HepG2 (cell line): ENCODE measurements around the gene CAPN8. TPM values are rescaled to one million over a fixed set of nuclear protein-coding genes. Genes with fewer than 3 reads are reported as not detected.

Experiments used
- ATAC-seq: fragments of 200-7000 bp; cut with Tn5 transposase; 3 replicates; pipeline ENCODE4 v1.9.1; 2020; ENCODE audit warnings: mild to moderate bottlenecking, moderate library complexity
- BruUV-seq: library from RNA; stranded (reverse); fragments of 400-500 nt; replicated peaks from 2 replicates; lab custom pipeline; 2021; lab: Mats Ljungman, UMichigan
- CTCF ChIA-PET: fragments of 300-600 bp; formaldehyde crosslinking; extraction: SDS; loops from one replicate; lab custom pipeline; 2021; ENCODE audit warnings: low total read pairs, inconsistent platforms, low intra/inter-chr PET ratio; lab: Yijun Ruan, JAX
- POLR2A ChIA-PET: fragments of 350-600 bp; sonication (Branson Sonifier 250); formaldehyde crosslinking; loops from one replicate; lab custom pipeline; 2020; ENCODE audit warnings: antibody characterized with exemption, inconsistent platforms; lab: Yijun Ruan, JAX
- DNase-seq: peaks from one replicate; pipeline ENCODE4 v3.0.0-alpha.2; 2015; ENCODE audit warnings: low spot score
- FAIRE-seq: peaks from 3 replicates; lab custom pipeline; 2011; peaks lifted over from hg19 to GRCh38; lab: Jason Lieb, UNC
- H2AFZ ChIP-seq: one replicate; pipeline ENCODE4 v1.6.1; 2011; ENCODE audit warnings: low read length, inconsistent platforms
- H3K27ac ChIP-seq: fragments of 300-600 bp; 3 replicates; pipeline ENCODE4 v1.8.0; 2011; ENCODE audit warnings: mixed run types, mild to moderate bottlenecking, mixed read lengths, low read length, inconsistent platforms; ENCODE audit not compliant: insufficient read depth; ENCODE audit errors: extremely low read length
- H3K27me3 ChIP-seq, 2 experiments: fragments of 200-600 bp in 1 of 2; 2 replicates in 1 of 2; 3 replicates in 1 of 2; pipeline versions ENCODE4 v1.6.0 to v1.8.0; 2011; ENCODE audit warnings: low read length in 2 of 2, mild to moderate bottlenecking in 2 of 2, moderate library complexity in 2 of 2, inconsistent platforms in 1 of 2; ENCODE audit not compliant: insufficient read depth in 2 of 2, control insufficient read depth in 1 of 2
- H3K36me3 ChIP-seq, 2 experiments: fragments of 200-600 bp in 1 of 2; replicated peaks in 1 of 2; 2 replicates in 1 of 2; 3 replicates in 1 of 2; pipeline versions ENCODE4 v1.5.1 to v1.8.0; 2011; ENCODE audit warnings: low read length in 2 of 2, inconsistent platforms in 1 of 2; ENCODE audit not compliant: insufficient read depth in 2 of 2, control insufficient read depth in 1 of 2
- H3K4me1 ChIP-seq: 2 replicates; pipeline ENCODE4 v1.5.1; 2012; ENCODE audit warnings: low read length, inconsistent platforms; ENCODE audit not compliant: insufficient read depth
- H3K4me2 ChIP-seq: 2 replicates; pipeline ENCODE4 v1.6.0; 2011; ENCODE audit warnings: low read depth, low read length, inconsistent platforms
- H3K4me3 ChIP-seq, 3 experiments: fragments of 200-600 bp in 1 of 3; sonication (generic), shearing (Covaris generic) in 1 of 3; replicated peaks in 1 of 3; 2 replicates each; pipeline ENCODE4 v1.5.1; 2011 to 2016; ENCODE audit warnings: low read length in 3 of 3, inconsistent platforms in 2 of 3, low read depth in 2 of 3, mild to moderate bottlenecking in 2 of 3, control low read depth in 1 of 3, mixed read lengths in 1 of 3; ENCODE audit not compliant: insufficient read depth in 1 of 3
- H3K79me2 ChIP-seq: one replicate; pipeline ENCODE4 v1.6.1; 2011; ENCODE audit warnings: low read length, inconsistent platforms; ENCODE audit not compliant: insufficient read depth
- H3K9ac ChIP-seq: 2 replicates; pipeline ENCODE4 v1.6.0; 2011; ENCODE audit warnings: mild to moderate bottlenecking, low read depth, low read length, inconsistent platforms; ENCODE audit not compliant: insufficient read depth
- H3K9me3 ChIP-seq: 2 replicates; pipeline ENCODE4 v1.5.1; 2012; ENCODE audit warnings: mild to moderate bottlenecking, low read length
- H4K20me1 ChIP-seq: 2 replicates; pipeline ENCODE4 v1.6.0; 2011; ENCODE audit warnings: inconsistent platforms, mild to moderate bottlenecking, low read length, moderate library complexity; ENCODE audit not compliant: insufficient read depth
- AKAP8 ChIP-seq: sonication (generic); formaldehyde crosslinking; IDR thresholded peaks from 2 replicates; pipeline ENCODE4 v1.5.1; 2020; ENCODE audit warnings: mild to moderate bottlenecking, missing genetic modification reagents
- ARHGAP35 ChIP-seq: sonication (generic); formaldehyde crosslinking; IDR thresholded peaks from 2 replicates; pipeline ENCODE4 v1.9.0; 2022; ENCODE audit warnings: mild to moderate bottlenecking, inconsistent platforms, moderate library complexity, missing genetic modification reagents, borderline replicate concordance
- HHEX ChIP-seq: IDR thresholded peaks from 2 replicates; pipeline ENCODE4 v1.6.1; 2016; ENCODE audit warnings: control low read depth
- MBD4 ChIP-seq: IDR thresholded peaks from 2 replicates; pipeline ENCODE4 v1.6.1; 2012; ENCODE audit warnings: low read length, inconsistent platforms, borderline replicate concordance
- PLRG1 ChIP-seq: fragments of 450-650 bp; conservative IDR thresholded peaks from 2 replicates; pipeline ENCODE4 v1.6.1; 2016
- RFX3 ChIP-seq: IDR thresholded peaks from 2 replicates; pipeline ENCODE4 v1.6.1; 2016; ENCODE audit warnings: missing biosample characterization, missing genetic modification reagents
- ZC3H13 ChIP-seq: sonication (generic); formaldehyde crosslinking; IDR thresholded peaks from 2 replicates; pipeline ENCODE4 v1.8.1; 2023; ENCODE audit warnings: mild to moderate bottlenecking, missing genetic modification reagents, moderate library complexity
- ZFYVE20 ChIP-seq: sonication (generic); formaldehyde crosslinking; IDR thresholded peaks from 2 replicates; pipeline ENCODE4 v1.8.0; 2023; ENCODE audit warnings: low read depth, mild to moderate bottlenecking, moderate library complexity, missing genetic modification reagents, borderline replicate concordance
- ZNF333 ChIP-seq: sonication (generic); formaldehyde crosslinking; IDR thresholded peaks from 2 replicates; pipeline ENCODE4 v1.4.0; 2020; ENCODE audit warnings: mild to moderate bottlenecking, missing genetic modification reagents, borderline replicate concordance
- ZNF543 ChIP-seq: sonication (generic); formaldehyde crosslinking; IDR thresholded peaks from 2 replicates; pipeline ENCODE4 v1.4.0; 2020; ENCODE audit warnings: mild to moderate bottlenecking, missing genetic modification reagents
- ZNF558 ChIP-seq: sonication (generic); formaldehyde crosslinking; IDR thresholded peaks from 2 replicates; pipeline ENCODE4 v1.9.0; 2022; ENCODE audit warnings: mild to moderate bottlenecking, missing genetic modification reagents, borderline replicate concordance
- ZZZ3 ChIP-seq: sonication (generic); formaldehyde crosslinking; IDR thresholded peaks from 2 replicates; pipeline ENCODE4 v1.4.0; 2020; ENCODE audit warnings: missing genetic modification reagents, mild to moderate bottlenecking, borderline replicate concordance
- WGBS: methylation state at CpG from one replicate; pipeline ENCODE4 v1.1.6; 2017; ENCODE audit warnings: low lambda C conversion rate; 5-methylcytosine and 5-hydroxymethylcytosine counted together
- in situ Hi-C: cut with HindIII; loops from 2 replicates; pipeline ENCODE4 v1.10.0; 2017; ENCODE audit warnings: low pct_unique_long_range_greater_than_20kb; ENCODE audit not compliant: extremely low pct_ligation_motif_present
- intact Hi-C: fragments of 100-400 bp; cut with micrococcal nuclease; formaldehyde crosslinking; loops from one replicate; pipeline ENCODE4 v1.10.0; 2022; ENCODE audit not compliant: unreplicated experiment
- polyA plus RNA-seq, 8 experiments: library from polyadenylated mRNA; depleted of rRNA in 3 of 8; stranded (reverse) in 7 of 8; unstranded in 1 of 8; fragments of >200 nt; fragmentation: Illumina TruSeq in 4 of 8; extraction: Trizol in 4 of 8; gene quantifications; 2 replicates each; pipeline versions ENCODE4 v1.2.1 to v1.2.3, GENCODE V29; 2011 to 2016; ENCODE audit warnings: low read depth in 4 of 8, missing spikeins in 1 of 8, mixed read lengths in 1 of 8; ENCODE audit not compliant: insufficient read depth in 1 of 8
- total RNA-seq, 5 experiments: library from RNA; depleted of rRNA; stranded (reverse); fragments of >200 nt; fragmentation: Illumina TruSeq; extraction: Trizol; gene quantifications; 2 replicates each; pipeline ENCODE4 v1.2.3, GENCODE V29; 2016; ENCODE audit warnings: low read depth in 1 of 5
- TF ChIP-seq, protein P1 (sequence below): IDR thresholded peaks from 2 replicates; pipeline ENCODE4 v1.6.1; 2016
- TF ChIP-seq, protein P2 (sequence below): sonication (generic); formaldehyde crosslinking; IDR thresholded peaks from 2 replicates; pipeline ENCODE4 v1.8.0; 2022; ENCODE audit warnings: mild to moderate bottlenecking, missing genetic modification reagents
- TF ChIP-seq, protein P3 (sequence below): sonication (generic); formaldehyde crosslinking; IDR thresholded peaks from 2 replicates; pipeline ENCODE4 v1.4.0; 2020; ENCODE audit warnings: mild to moderate bottlenecking, missing genetic modification reagents

CAPN8 gene
- total and polyA plus RNA-seq, 2 of the 13 experiments (the other 11 are each of a cell fraction or from before 2014, with no cell fraction given), result 0.20 to 0.25 TPM

DNA sequence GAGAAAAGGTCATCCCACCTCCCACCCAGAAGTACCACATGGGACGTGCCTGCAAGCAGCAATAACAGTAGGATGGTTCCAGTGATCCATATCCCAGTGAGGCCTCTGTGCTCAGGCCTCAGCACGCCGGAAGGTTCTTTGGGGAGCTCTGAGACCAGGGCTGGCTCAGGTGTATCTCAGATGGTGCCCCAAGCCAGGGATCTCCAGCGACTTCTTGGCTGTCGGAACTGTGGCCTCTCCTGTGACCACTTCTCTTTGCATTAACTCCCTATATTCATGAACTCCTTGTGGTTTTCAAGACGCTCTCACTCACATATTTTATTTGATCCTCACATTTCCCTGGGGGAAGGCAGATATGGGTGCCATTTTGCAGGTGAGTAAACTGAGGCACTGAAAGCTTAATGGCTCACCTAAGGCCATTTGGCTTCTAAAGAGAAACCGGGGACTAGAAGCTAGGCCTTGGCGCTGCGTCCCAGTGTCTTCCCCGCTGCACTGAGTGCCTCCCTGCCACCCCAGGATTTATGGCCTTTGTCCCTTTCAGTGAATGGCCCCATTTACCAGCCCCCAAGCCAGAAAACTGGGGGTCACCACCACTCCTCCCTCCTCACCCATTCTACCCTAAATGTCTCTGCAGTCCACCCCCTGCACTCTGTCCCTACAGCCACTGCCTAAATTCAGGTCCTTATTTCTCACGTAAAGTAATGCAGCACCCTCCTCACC, 170.4 kb downstream of the CAPN8 start:
- ChIA-PET POLR2A (no interaction called here), CTCF (no interaction called here)
- DNase-seq, result no peak
- no peaks in the 10 kb centered on the region for H3K4me1 ChIP-seq
- no peak overlapping the region for H3K27ac ChIP-seq
- in situ Hi-C loops (no loop called here), intact Hi-C loops (no loop called here)
- no peaks in the 10 kb centered on the region for H3K9me3 ChIP-seq
- no peak for FAIRE-seq
- no peak overlapping the region for H3K4me3 ChIP-seq
- H4K20me1 ChIP-seq, result no peaks in the 10 kb centered on the region
- BruUV-seq, result no TSS peak
- H3K27me3 ChIP-seq, result peaks cover 0 to 12% of the 10 kb centered on the region in 2 experiments; a peak in 2 of 5 replicates
- 64% methylated on average over 7 of the region's 11 CpGs for whole genome bisulfite sequencing
- H2AFZ ChIP-seq, result no peak overlapping the region
- TF ChIP-seq HHEX (CRISPR knock-in tag), result no peak
- no peaks in the 10 kb centered on the region for H3K36me3 ChIP-seq
- ATAC-seq, result no peak
- H3K9ac ChIP-seq, result no peak overlapping the region
- H3K4me2 ChIP-seq, result no peak overlapping the region
- no peaks in the 10 kb centered on the region for H3K79me2 ChIP-seq

DNA sequence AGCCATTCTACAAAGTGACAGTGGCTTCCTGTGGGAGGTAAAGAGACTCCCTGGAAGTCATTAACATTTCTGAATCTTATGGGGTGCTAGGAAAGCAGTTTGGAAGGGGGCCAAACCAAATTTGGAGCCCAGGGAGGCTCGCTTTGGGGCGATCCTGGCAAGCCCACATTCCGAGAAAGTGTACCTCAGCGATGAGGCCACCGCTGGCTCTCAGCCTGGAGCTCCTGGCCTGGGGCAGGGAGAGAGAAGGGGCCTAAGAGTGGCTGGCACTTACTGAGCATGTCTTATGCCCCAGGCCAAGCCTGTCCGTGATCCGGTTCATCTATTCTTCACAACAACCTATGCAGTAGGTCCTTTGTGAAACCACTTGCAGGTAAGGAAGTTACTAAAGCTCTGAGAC, 173.5 kb downstream of the CAPN8 start:
- Histone ChIP-seq H3K27me3 (peaks cover 0 to 29% of the 10 kb centered on the region in 2 experiments; a peak in 4 of 5 replicates), H2AFZ (no peak overlapping the region), H3K4me3 (no peak overlapping the region), H3K4me2 (no peak overlapping the region), H3K27ac (no peak overlapping the region), H3K9ac (no peak overlapping the region), H3K4me1 (no peaks in the 10 kb centered on the region), H3K36me3 (no peaks in the 10 kb centered on the region), H4K20me1 (no peaks in the 10 kb centered on the region), H3K9me3 (no peaks in the 10 kb centered on the region), H3K79me2 (no peaks in the 10 kb centered on the region)
- DNase-seq (no peak), FAIRE-seq (no peak), ATAC-seq (no peak)
- CTCF ChIA-PET, result no interaction called here
- in situ Hi-C loops, result no loop called here
- 20% methylated on average over 2 of the region's 7 CpGs for WGBS
- POLR2A ChIA-PET, result no interaction called here
- intact Hi-C loops, result no loop called here
- no TSS peak for BruUV-seq
- TF ChIP-seq ZZZ3 (CRISPR knock-in tag) (no peak), ZNF543 (CRISPR knock-in tag) (no peak), PLRG1 (no peak), ZNF333 (CRISPR knock-in tag) (no peak), ZNF558 (CRISPR knock-in tag) (no peak), ZC3H13 (CRISPR knock-in tag) (no peak), RFX3 (CRISPR knock-in tag) (no peak), MBD4 (no peak), AKAP8 (no peak), ARHGAP35 (CRISPR knock-in tag) (no peak), ZFYVE20 (CRISPR knock-in tag) (no peak)
- TF ChIP-seq, protein P1, sequence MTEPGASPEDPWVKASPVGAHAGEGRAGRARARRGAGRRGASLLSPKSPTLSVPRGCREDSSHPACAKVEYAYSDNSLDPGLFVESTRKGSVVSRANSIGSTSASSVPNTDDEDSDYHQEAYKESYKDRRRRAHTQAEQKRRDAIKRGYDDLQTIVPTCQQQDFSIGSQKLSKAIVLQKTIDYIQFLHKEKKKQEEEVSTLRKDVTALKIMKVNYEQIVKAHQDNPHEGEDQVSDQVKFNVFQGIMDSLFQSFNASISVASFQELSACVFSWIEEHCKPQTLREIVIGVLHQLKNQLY, result no peak
- TF ChIP-seq, protein P2, sequence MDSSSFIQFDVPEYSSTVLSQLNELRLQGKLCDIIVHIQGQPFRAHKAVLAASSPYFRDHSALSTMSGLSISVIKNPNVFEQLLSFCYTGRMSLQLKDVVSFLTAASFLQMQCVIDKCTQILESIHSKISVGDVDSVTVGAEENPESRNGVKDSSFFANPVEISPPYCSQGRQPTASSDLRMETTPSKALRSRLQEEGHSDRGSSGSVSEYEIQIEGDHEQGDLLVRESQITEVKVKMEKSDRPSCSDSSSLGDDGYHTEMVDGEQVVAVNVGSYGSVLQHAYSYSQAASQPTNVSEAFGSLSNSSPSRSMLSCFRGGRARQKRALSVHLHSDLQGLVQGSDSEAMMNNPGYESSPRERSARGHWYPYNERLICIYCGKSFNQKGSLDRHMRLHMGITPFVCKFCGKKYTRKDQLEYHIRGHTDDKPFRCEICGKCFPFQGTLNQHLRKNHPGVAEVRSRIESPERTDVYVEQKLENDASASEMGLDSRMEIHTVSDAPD (CRISPR knock-in tag), result no peak
- TF ChIP-seq, protein P3, sequence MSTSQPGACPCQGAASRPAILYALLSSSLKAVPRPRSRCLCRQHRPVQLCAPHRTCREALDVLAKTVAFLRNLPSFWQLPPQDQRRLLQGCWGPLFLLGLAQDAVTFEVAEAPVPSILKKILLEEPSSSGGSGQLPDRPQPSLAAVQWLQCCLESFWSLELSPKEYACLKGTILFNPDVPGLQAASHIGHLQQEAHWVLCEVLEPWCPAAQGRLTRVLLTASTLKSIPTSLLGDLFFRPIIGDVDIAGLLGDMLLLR, result no peak
